Fibroblast of pulmonary artery (primary cell): Measurements from ENCODE around the gene ALG12.

Source experiments
- DNase-seq: peaks from one replicate; pipeline ENCODE4 v3.0.0-alpha.2; 2010; ENCODE audit warnings: low read depth
- H3K4me3 ChIP-seq: replicated peaks from 2 replicates; pipeline ENCODE4 v1.5.1; 2011; ENCODE audit warnings: low read depth, mild to moderate bottlenecking, control low read depth, low read length, moderate library complexity
- CTCF ChIP-seq: IDR thresholded peaks from 2 replicates; pipeline ENCODE4 v1.5.1; 2011; ENCODE audit warnings: mild to moderate bottlenecking, control low read depth, low read length, inconsistent platforms; ENCODE audit errors: missing control alignments

Gene ALG12

DNA sequence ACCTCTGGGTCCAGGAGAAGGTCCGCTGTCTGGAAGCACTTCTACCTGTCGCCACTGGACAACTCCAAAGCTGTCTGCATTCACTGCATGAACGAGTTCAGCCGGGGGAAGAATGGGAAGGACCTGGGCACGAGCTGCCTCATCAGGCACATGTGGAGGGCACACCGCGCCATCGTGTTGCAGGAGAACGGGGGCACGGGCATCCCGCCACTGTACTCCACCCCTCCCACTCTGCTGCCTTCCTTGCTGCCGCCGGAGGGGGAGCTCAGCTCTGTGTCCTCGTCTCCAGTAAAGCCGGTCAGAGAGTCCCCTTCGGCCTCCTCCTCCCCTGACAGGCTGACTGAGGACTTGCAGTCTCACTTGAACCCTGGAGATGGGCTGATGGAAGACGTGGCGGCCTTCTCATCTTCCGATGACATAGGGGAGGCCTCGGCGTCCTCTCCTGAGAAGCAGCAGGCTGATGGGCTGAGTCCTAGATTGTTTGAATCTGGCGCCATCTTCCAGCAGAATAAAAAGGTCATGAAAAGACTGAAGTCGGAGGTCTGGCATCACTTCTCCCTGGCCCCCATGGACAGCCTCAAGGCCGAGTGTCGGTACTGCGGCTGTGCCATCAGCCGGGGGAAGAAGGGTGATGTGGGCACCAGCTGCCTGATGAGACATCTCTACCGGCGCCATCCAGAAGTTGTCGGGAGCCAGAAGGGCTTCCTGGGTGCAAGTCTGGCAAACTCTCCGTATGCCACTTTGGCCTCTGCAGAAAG, 33.6 kb downstream of the ALG12 start:
- DNase-seq: no peak
- no peak for TF ChIP-seq CTCF

DNA sequence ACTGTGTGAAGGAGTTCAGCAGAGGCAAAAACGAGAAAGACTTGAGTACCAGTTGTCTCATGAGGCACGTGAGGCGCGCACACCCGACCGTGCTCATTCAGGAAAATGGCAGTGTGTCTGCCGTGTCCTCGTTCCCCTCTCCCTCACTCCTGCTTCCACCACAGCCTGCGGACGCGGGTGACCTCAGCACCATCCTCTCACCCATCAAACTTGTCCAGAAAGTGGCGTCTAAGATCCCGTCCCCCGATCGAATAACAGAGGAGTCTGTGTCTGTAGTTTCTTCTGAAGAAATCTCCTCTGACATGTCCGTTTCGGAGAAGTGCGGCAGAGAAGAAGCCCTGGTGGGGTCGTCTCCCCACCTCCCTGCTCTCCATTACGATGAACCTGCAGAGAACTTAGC, 34.2 kb downstream of the ALG12 start:
- no peak overlapping the region for H3K4me3 ChIP-seq
- no peak for TF ChIP-seq CTCF
- DNase-seq: no peak

More for the DNA sequence above, 33.6 kb downstream of the ALG12 start:
- no peak overlapping the region for H3K4me3 ChIP-seq

GRCh38 chr22:49883294-49883640, 35.0 kb downstream of the ALG12 start:
- TF ChIP-seq CTCF: no peak
- peak; percentile 30 for DNase-seq
- H3K4me3 ChIP-seq: no peak overlapping the region

GRCh38 chr22:49882519-49883293, 35.5 kb downstream of the ALG12 start:
- H3K4me3 ChIP-seq: no peak overlapping the region
- TF ChIP-seq CTCF: no peak
- DNase-seq: peak; percentile 13

DNA sequence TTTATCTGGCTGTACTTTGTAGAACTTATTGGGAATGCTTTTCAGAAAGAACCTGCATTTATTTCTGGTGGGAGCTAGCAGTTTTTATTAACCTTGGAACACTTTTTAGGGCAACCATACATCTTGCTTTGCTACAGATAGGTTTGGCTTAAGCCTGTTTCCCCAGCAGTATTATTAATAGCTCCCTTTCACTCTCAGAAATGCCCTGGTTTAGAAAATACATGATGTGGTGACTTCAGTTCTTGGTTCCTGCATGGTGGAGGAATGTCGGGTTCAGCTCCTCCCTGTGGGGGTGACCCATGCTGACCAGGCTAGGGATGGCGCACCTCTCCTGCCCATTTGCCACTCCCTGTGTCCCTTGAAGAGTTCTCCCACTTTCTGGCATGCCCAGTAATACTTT, 36.4 kb downstream of the ALG12 start:
- no peak for TF ChIP-seq CTCF
- DNase-seq: no peak
- no peak overlapping the region for H3K4me3 ChIP-seq

DNA sequence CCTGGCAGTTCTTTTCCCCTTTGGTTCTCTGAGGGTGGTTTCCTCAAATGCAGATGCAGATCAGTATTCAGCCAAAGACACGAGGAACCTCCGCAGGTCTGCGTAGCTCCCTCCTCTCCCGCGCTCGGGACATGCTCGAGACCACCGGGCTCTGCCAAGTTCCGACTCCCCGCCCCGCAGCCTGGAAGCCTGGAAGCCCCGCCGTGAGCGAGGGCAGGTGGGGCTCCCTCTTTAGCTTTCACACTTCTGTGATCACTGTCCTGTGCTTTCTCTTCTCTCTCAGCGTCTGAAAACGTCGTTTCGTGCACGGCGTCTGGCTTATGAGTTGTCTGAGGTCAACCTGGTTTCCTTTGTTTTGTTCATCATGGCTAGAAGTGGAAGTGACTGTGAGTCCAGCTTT, 38.0 kb downstream of the ALG12 start:
- DNase-seq: no peak
- TF ChIP-seq CTCF: no peak
- H3K4me3 ChIP-seq: no peak overlapping the region
